HCT116 (cell line): ENCODE results near the gene UNKL. TPM values are rescaled to one million over a fixed set of nuclear protein-coding genes. Genes with fewer than 3 reads are reported as not detected.

ENCODE experiments used
- ATAC-seq: fragments of 200-7000 bp; cut with Tn5 transposase; 2 replicates; pipeline ENCODE4 v1.9.1; 2020; ENCODE audit warnings: mild to moderate bottlenecking, moderate library complexity
- BruUV-seq: library from RNA; stranded (reverse); fragments of 400-500 nt; replicated peaks from 2 replicates; lab custom pipeline; 2021; lab: Mats Ljungman, UMichigan
- CTCF ChIA-PET: fragments of 300-600 bp; sonication (Branson Sonifier 250); formaldehyde crosslinking; loops from one replicate; lab custom pipeline; 2021; ENCODE audit warnings: antibody characterized with exemption; lab: Charles Lee
- POLR2A ChIA-PET: fragments of 300-600, 350-600 bp; sonication (Branson Sonifier 250); formaldehyde crosslinking; loops from one replicate; lab custom pipeline; 2021; ENCODE audit warnings: antibody characterized with exemption; lab: Charles Lee
- RAD21 ChIA-PET, 2 experiments: fragments of 300-600 bp; sonication (Branson Sonifier 250); formaldehyde crosslinking; loops; one replicate each; lab custom pipeline; 2023; ENCODE audit warnings: low total read pairs in 2 of 2; ENCODE audit not compliant: uncharacterized antibody in 2 of 2, unreplicated experiment in 2 of 2, low non-redundant PET in 1 of 2; lab: Charles Lee
- DNase-seq: peaks from one replicate; pipeline ENCODE4 v3.0.0-alpha.2; 2010; ENCODE audit warnings: low read depth, low spot score
- H2AFZ ChIP-seq: fragments of 200-600 bp; shearing (Covaris generic), sonication (generic); 2 replicates; pipeline ENCODE4 v1.6.1; 2017; ENCODE audit warnings: low read depth, mixed run types, mixed read lengths, antibody characterized with exemption, low read length; ENCODE audit not compliant: poor library complexity, severe bottlenecking
- H3K27ac ChIP-seq: 2 replicates; pipeline ENCODE4 v1.5.1; 2012; ENCODE audit warnings: low read depth, low read length
- H3K27me3 ChIP-seq: fragments of 200-600 bp; sonication (generic); 2 replicates; pipeline ENCODE4 v1.6.1; 2016; ENCODE audit warnings: mixed run types, low read length, mixed read lengths; ENCODE audit not compliant: insufficient read depth
- H3K36me3 ChIP-seq, 2 experiments: fragments of 200-500 bp in 1 of 2; fragments of 200-600 bp in 1 of 2; sonication (Bioruptor generic) in 1 of 2; sonication (generic) in 1 of 2; 2 replicates each; pipeline versions ENCODE4 v1.5.1 to v1.6.1; 2014 to 2016; ENCODE audit warnings: low read length in 2 of 2, inconsistent platforms in 1 of 2, mixed read lengths in 1 of 2, mixed run types in 1 of 2; ENCODE audit not compliant: insufficient read depth in 2 of 2, control insufficient read depth in 1 of 2
- H3K4me1 ChIP-seq, 2 experiments: fragments of 200-600 bp in 1 of 2; sonication (generic) in 1 of 2; 2 replicates each; pipeline versions ENCODE4 v1.5.1 to v1.6.1; 2012 to 2017; ENCODE audit warnings: low read length in 2 of 2, inconsistent platforms in 1 of 2, mild to moderate bottlenecking in 1 of 2, mixed read lengths in 1 of 2, mixed run types in 1 of 2, moderate library complexity in 1 of 2; ENCODE audit not compliant: insufficient read depth in 2 of 2, control insufficient read depth in 1 of 2
- H3K4me2 ChIP-seq: fragments of 200-600 bp; sonication (generic); 2 replicates; pipeline ENCODE4 v1.6.1; 2017; ENCODE audit warnings: mixed run types, low read length, mixed read lengths
- H3K4me3 ChIP-seq, 2 experiments: fragments of 200-600 bp in 1 of 2; sonication (generic) in 1 of 2; replicated peaks in 1 of 2; 2 replicates each; pipeline ENCODE4 v1.5.1; 2011 to 2016; ENCODE audit warnings: low read length in 2 of 2, control low read depth in 1 of 2, low read depth in 1 of 2, mild to moderate bottlenecking in 1 of 2, mixed read lengths in 1 of 2, mixed run types in 1 of 2
- H3K79me2 ChIP-seq: fragments of 200-600 bp; sonication (generic); 2 replicates; pipeline ENCODE4 v1.6.1; 2017; ENCODE audit warnings: mild to moderate bottlenecking, mixed run types, low read length, moderate library complexity, mixed read lengths; ENCODE audit not compliant: insufficient read depth
- H3K9ac ChIP-seq: fragments of 200-600 bp; sonication (generic); 2 replicates; pipeline ENCODE4 v1.6.1; 2016; ENCODE audit warnings: low read length, mixed read lengths
- H3K9me2 ChIP-seq: fragments of 200-600 bp; sonication (generic), shearing (Covaris generic); 2 replicates; pipeline ENCODE4 v1.6.1; 2017; ENCODE audit warnings: mixed run types, mild to moderate bottlenecking, moderate library complexity; ENCODE audit not compliant: insufficient read depth
- H3K9me3 ChIP-seq, 2 experiments: fragments of 200-500 bp in 1 of 2; fragments of 200-600 bp in 1 of 2; sonication (Bioruptor generic) in 1 of 2; sonication (generic) in 1 of 2; 2 replicates each; pipeline ENCODE4 v1.6.1; 2014 to 2017; ENCODE audit warnings: low read length in 2 of 2, mixed read lengths in 2 of 2, inconsistent platforms in 1 of 2, low read depth in 1 of 2, mild to moderate bottlenecking in 1 of 2, mixed run types in 1 of 2, moderate library complexity in 1 of 2; ENCODE audit not compliant: control insufficient read depth in 1 of 2, insufficient read depth in 1 of 2
- H4K20me1 ChIP-seq: fragments of 200-600 bp; sonication (generic), shearing (Covaris generic); 2 replicates; pipeline ENCODE4 v1.6.1; 2017; ENCODE audit warnings: mixed run types, mild to moderate bottlenecking, moderate library complexity; ENCODE audit not compliant: insufficient read depth
- CBX3 ChIP-seq: IDR thresholded peaks from 2 replicates; pipeline ENCODE4 v1.6.1; 2012; ENCODE audit warnings: low read depth
- CEBPB ChIP-seq: IDR thresholded peaks from 2 replicates; pipeline ENCODE4 v1.6.1; 2012; ENCODE audit warnings: low read depth
- EGR1 ChIP-seq: IDR thresholded peaks from 2 replicates; pipeline ENCODE4 v1.6.1; 2012; ENCODE audit warnings: low read depth
- ELF1 ChIP-seq: IDR thresholded peaks from 2 replicates; pipeline ENCODE4 v1.6.1; 2012; ENCODE audit warnings: low read depth, borderline replicate concordance
- EZH2 ChIP-seq: fragments of 200-600 bp; sonication (generic); IDR thresholded peaks from 2 replicates; pipeline ENCODE4 v1.6.1; 2017; ENCODE audit warnings: antibody characterized with exemption, mixed run types
- FOSL1 ChIP-seq: IDR thresholded peaks from 2 replicates; pipeline ENCODE4 v1.6.1; 2012; ENCODE audit warnings: low read depth
- POLR2A ChIP-seq: IDR thresholded peaks from 2 replicates; pipeline ENCODE4 v1.7.0; 2011; ENCODE audit warnings: borderline replicate concordance; ENCODE audit not compliant: insufficient read depth, insufficient read length; ENCODE audit errors: extremely low read depth
- POLR2AphosphoS5 ChIP-seq: IDR thresholded peaks from 2 replicates; pipeline ENCODE4 v1.6.1; 2011; ENCODE audit warnings: mild to moderate bottlenecking, low read depth, low read length, moderate library complexity
- RAD21 ChIP-seq: IDR thresholded peaks from 2 replicates; pipeline ENCODE4 v1.6.1; 2012; ENCODE audit warnings: low read depth, mild to moderate bottlenecking
- SIN3A ChIP-seq: IDR thresholded peaks from 2 replicates; pipeline ENCODE4 v1.6.1; 2012; ENCODE audit warnings: low read depth
- SRF ChIP-seq: IDR thresholded peaks from 2 replicates; pipeline ENCODE4 v1.6.1; 2012; ENCODE audit warnings: low read depth
- TCF7L2 ChIP-seq: IDR thresholded peaks from 2 replicates; pipeline ENCODE4 v1.7.0; 2011; ENCODE audit warnings: borderline replicate concordance, inconsistent platforms; ENCODE audit not compliant: insufficient read depth, insufficient read length; ENCODE audit errors: extremely low read depth
- YY1 ChIP-seq: IDR thresholded peaks from 2 replicates; pipeline ENCODE4 v1.6.1; 2011; ENCODE audit warnings: low read length, low read depth, moderate library complexity, mild to moderate bottlenecking; ENCODE audit not compliant: insufficient replicate concordance; ENCODE audit errors: extremely low read depth
- ZFX ChIP-seq: fragments of 450-650 bp; IDR thresholded peaks from 2 replicates; pipeline ENCODE4 v1.6.1; 2017
- ZNF274 ChIP-seq: fragments of 200-500 bp; sonication (Bioruptor generic); IDR thresholded peaks from 2 replicates; pipeline ENCODE4 v1.6.1; 2014; ENCODE audit warnings: mild to moderate bottlenecking, low read depth, low read length, inconsistent platforms
- intact Hi-C: fragments of 100-400 bp; cut with micrococcal nuclease; formaldehyde crosslinking; loops from 2 replicates; pipeline ENCODE4 v1.10.0; 2022
- total RNA-seq: library from RNA; stranded (reverse); gene quantifications from one replicate; pipeline ENCODE4 v1.2.1, GENCODE V29; 2021; ENCODE audit not compliant: unreplicated experiment
- TF ChIP-seq, protein P1 (sequence below): IDR thresholded peaks from 2 replicates; pipeline ENCODE4 v1.6.1; 2011; ENCODE audit warnings: mild to moderate bottlenecking, low read length, moderate library complexity; ENCODE audit not compliant: insufficient replicate concordance; ENCODE audit errors: extremely low read depth
- TF ChIP-seq, protein P2 (sequence below), 3 experiments: fragments of 200-600 bp in 1 of 3; sonication (generic) in 1 of 3; IDR thresholded peaks in 2 of 3; conservative IDR thresholded peaks in 1 of 3; 2 replicates each; pipeline ENCODE4 v1.5.1; 2012 to 2017; ENCODE audit warnings: low read depth in 2 of 3, low read length in 2 of 3, antibody characterized with exemption in 1 of 3, borderline replicate concordance in 1 of 3, control low read depth in 1 of 3, mild to moderate bottlenecking in 1 of 3, mixed read lengths in 1 of 3, mixed run types in 1 of 3, moderate library complexity in 1 of 3; ENCODE audit not compliant: insufficient read depth in 1 of 3
- TF ChIP-seq, protein P3 (sequence below): IDR thresholded peaks from 2 replicates; pipeline ENCODE4 v1.6.1; 2012
- TF ChIP-seq, protein P4 (sequence below): IDR thresholded peaks from 2 replicates; pipeline ENCODE4 v1.6.1; 2012

Gene UNKL
- total RNA-seq, 1 experiment from 2014 or later: 24.9 TPM

DNA sequence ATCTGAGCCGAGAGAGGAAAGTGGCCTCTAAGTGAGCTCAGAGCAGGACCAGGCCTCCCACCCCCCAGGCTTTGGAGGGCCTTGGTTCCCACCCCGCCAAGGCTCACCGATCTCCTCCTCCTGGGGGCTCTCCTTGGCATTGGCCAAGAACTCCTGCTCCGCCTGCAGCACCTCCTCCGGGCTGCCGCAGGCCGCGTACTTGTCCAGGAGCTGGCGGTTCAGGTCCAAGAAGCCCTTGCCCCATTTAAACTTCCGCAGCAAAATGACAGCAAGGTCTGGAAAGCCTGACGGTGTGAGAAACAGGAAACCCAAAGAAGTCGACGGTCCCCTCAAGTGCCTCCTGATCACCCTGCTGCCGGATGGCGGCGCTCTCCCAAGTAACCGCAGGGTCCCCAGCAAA, 64.6 kb downstream of the UNKL start:
- Histone ChIP-seq H3K9me2 (no peaks in the 10 kb centered on the region), H3K27me3 (no peaks in the 10 kb centered on the region), H2AFZ (no peak overlapping the region), H3K36me3 (peaks cover 0 to 9% of the 10 kb centered on the region in 2 experiments; a peak in 1 of 4 replicates)
- intact Hi-C loops: no loop called here
- RAD21 ChIA-PET: no interaction called here
- CTCF ChIA-PET: no interaction called here
- TF ChIP-seq YY1 (no peak), ZNF274 (no peak), RAD21 (no peak), POLR2AphosphoS5 (no peak), FOSL1 (no peak), CEBPB (no peak), SIN3A (no peak), POLR2A (no peak), ZFX (no peak), ELF1 (no peak), EGR1 (no peak), CBX3 (no peak), TCF7L2 (no peak), SRF (no peak), EZH2 (no peak)
- TF ChIP-seq, protein P1, sequence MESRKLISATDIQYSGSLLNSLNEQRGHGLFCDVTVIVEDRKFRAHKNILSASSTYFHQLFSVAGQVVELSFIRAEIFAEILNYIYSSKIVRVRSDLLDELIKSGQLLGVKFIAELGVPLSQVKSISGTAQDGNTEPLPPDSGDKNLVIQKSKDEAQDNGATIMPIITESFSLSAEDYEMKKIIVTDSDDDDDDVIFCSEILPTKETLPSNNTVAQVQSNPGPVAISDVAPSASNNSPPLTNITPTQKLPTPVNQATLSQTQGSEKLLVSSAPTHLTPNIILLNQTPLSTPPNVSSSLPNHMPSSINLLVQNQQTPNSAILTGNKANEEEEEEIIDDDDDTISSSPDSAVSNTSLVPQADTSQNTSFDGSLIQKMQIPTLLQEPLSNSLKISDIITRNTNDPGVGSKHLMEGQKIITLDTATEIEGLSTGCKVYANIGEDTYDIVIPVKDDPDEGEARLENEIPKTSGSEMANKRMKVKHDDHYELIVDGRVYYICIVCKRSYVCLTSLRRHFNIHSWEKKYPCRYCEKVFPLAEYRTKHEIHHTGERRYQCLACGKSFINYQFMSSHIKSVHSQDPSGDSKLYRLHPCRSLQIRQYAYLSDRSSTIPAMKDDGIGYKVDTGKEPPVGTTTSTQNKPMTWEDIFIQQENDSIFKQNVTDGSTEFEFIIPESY: no peak
- TF ChIP-seq, protein P2, sequence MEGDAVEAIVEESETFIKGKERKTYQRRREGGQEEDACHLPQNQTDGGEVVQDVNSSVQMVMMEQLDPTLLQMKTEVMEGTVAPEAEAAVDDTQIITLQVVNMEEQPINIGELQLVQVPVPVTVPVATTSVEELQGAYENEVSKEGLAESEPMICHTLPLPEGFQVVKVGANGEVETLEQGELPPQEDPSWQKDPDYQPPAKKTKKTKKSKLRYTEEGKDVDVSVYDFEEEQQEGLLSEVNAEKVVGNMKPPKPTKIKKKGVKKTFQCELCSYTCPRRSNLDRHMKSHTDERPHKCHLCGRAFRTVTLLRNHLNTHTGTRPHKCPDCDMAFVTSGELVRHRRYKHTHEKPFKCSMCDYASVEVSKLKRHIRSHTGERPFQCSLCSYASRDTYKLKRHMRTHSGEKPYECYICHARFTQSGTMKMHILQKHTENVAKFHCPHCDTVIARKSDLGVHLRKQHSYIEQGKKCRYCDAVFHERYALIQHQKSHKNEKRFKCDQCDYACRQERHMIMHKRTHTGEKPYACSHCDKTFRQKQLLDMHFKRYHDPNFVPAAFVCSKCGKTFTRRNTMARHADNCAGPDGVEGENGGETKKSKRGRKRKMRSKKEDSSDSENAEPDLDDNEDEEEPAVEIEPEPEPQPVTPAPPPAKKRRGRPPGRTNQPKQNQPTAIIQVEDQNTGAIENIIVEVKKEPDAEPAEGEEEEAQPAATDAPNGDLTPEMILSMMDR (IDR thresholded peaks at IDR 0.05 in 2 of 3, conservative IDR thresholded peaks at IDR 0.05 in 1 of 3; ENCODE audit: borderline replicate concordance in 1 of 3, insufficient read depth in 1 of 3, low read depth in 2 of 3, low read length in 2 of 3): no peak
- TF ChIP-seq, protein P3, sequence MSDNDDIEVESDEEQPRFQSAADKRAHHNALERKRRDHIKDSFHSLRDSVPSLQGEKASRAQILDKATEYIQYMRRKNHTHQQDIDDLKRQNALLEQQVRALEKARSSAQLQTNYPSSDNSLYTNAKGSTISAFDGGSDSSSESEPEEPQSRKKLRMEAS: no peak
- TF ChIP-seq, protein P4, sequence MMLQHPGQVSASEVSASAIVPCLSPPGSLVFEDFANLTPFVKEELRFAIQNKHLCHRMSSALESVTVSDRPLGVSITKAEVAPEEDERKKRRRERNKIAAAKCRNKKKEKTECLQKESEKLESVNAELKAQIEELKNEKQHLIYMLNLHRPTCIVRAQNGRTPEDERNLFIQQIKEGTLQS: no peak
- TF ChIP-seq, all 23 proteins: peak for 0
- Histone ChIP-seq H3K79me2 (peaks cover 48% of the 10 kb centered on the region), H3K9ac (no peak overlapping the region), H3K4me1 (peaks cover 14 to 19% of the 10 kb centered on the region in 2 experiments), H3K4me3 (no peak overlapping the region), H3K4me2 (peak overlapping the region; percentile 78; the same call in 1 of the 2 replicates), H3K27ac (no peak overlapping the region), H3K9me3 (no peaks in the 10 kb centered on the region), H4K20me1 (no peaks in the 10 kb centered on the region)
- POLR2A ChIA-PET: no interaction called here
- DNase-seq (no peak), ATAC-seq (no peak)
- no TSS peak for BruUV-seq
